ENCODE measurements around the gene HDGF.

GRCh38 chr1:156711011-156711817 is 40.3 kb downstream of the HDGF start:
- TF ChIP-seq POLR2AphosphoS5 (IDR thresholded peaks at IDR 0.05; ENCODE audit: low read depth, low read length) (no peak), SPI1 (IDR thresholded peaks at IDR 0.05; ENCODE audit: low read depth, low read length) (no peak), POLR2A (IDR thresholded peaks at IDR 0.05; ENCODE audit: low read depth, low read length) (no peak), TAF1 (IDR thresholded peaks at IDR 0.05; ENCODE audit: low read depth, low read length) (no peak), POU2F2 (IDR thresholded peaks at IDR 0.05; ENCODE audit: low read depth, low read length) (no peak)

Data from GM12891 (cell line).